ENCODE measurements around the gene ABCC8. TPM values are rescaled to one million over a fixed set of nuclear protein-coding genes. Genes with fewer than 3 reads are reported as not detected.

The ABCC8 gene
- polyA plus RNA-seq, 3 donors = not detected

DNA sequence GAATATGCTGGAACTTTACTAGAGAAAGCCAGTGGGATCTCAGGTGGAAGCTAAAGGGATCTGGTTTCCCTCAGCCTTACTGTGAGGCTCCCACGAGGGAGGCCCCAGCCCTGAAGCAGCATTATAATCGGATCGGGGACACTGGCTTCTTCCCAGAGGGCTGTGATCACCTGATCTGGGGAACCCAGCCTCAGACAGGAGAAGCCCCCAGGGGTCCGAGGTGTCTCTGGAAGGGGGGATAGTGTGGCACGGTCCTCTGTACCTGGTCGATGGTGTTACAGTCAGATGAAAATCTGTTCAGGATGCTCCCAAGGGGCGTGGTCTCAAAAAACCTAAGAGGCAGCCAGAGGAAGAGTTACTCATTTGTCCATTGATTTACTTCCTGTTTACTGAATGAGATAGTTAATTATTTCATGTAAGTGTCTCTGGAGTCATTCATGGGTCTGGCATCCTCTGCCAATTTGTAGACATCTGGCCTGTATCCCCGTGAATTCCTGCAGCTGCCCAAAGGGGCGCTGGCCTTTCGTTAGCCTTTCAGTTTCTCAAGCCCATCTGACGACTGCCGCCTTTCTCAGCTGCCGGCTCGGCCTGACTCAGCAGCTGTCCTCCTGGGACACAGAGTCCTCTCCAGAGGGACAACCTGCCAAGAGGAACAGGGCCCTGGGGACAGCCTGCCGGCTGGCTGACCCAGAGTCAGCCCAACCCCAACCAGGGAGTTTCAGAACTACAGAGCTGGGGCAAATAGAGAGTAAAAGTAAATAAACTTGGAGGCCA lies 71.2 kb downstream of the ABCC8 start:
- H3K4me1 ChIP-seq (ENCODE audit: control insufficient read depth in 1 of 2, insufficient read depth in 2 of 2, low read length in 2 of 2) = no peaks in the 10 kb centered on the region
- no peak overlapping the region for H3K9ac ChIP-seq (ENCODE audit: insufficient read depth, low read length, poor library complexity, severe bottlenecking)
- H3K27me3 ChIP-seq (ENCODE audit: control insufficient read depth in 2 of 2, insufficient read depth in 2 of 2, low read length in 2 of 2) = no peaks in the 10 kb centered on the region
- H3K79me2 ChIP-seq (ENCODE audit: insufficient read depth, low read length) = no peaks in the 10 kb centered on the region
- H3K9me3 Mint-ChIP-seq = peaks cover 0 to 7% (median 0%) of the 10 kb centered on the region in 7 donors
- H3K36me3 Mint-ChIP-seq = no peaks in the 10 kb centered on the region
- no peak overlapping the region for H3K27ac Mint-ChIP-seq
- no peaks in the 10 kb centered on the region for H3K36me3 ChIP-seq (replicated peaks in 1 of 2; ENCODE audit: control insufficient read depth in 1 of 2, insufficient read depth in 2 of 2, low read length in 2 of 2)
- peaks cover 3% of the 10 kb centered on the region for H3K4me1 Mint-ChIP-seq
- H3K4me3 Mint-ChIP-seq = no peak overlapping the region
- no peak for DNase-seq
- H3K9me3 ChIP-seq (replicated peaks in 1 of 2; ENCODE audit: control insufficient read depth in 1 of 2, insufficient read depth in 1 of 2, low read length in 2 of 2) = no peaks in the 10 kb centered on the region
- intact Hi-C loops (cut with micrococcal nuclease) = no loop called here
- H3K4me2 ChIP-seq (replicated peaks; ENCODE audit: extremely low read depth, low read length, poor library complexity, severe bottlenecking) = no peak overlapping the region
- no peak overlapping the region for H3K4me3 ChIP-seq (replicated peaks in 1 of 3; ENCODE audit: low read depth in 2 of 3, low read length in 3 of 3)
- H2AFZ ChIP-seq (ENCODE audit: insufficient read depth, low read depth, low read length, poor library complexity, severe bottlenecking) = no peak overlapping the region
- no peaks in the 10 kb centered on the region for H4K20me1 ChIP-seq (ENCODE audit: insufficient read depth, low read length)
- no peak for TF ChIP-seq CTCF (IDR thresholded peaks at IDR 0.05)
- no peak overlapping the region for H3K27ac ChIP-seq (ENCODE audit: low read depth in 1 of 2, low read length in 2 of 2)
- peaks cover 0 to 11% (median 1%) of the 10 kb centered on the region in 3 donors for H3K27me3 Mint-ChIP-seq (ENCODE audit: low read depth in 3 of 3)
- 89% methylated on average over 14 of the region's 15 CpGs for WGBS (ENCODE audit: insufficient coverage)

DNA sequence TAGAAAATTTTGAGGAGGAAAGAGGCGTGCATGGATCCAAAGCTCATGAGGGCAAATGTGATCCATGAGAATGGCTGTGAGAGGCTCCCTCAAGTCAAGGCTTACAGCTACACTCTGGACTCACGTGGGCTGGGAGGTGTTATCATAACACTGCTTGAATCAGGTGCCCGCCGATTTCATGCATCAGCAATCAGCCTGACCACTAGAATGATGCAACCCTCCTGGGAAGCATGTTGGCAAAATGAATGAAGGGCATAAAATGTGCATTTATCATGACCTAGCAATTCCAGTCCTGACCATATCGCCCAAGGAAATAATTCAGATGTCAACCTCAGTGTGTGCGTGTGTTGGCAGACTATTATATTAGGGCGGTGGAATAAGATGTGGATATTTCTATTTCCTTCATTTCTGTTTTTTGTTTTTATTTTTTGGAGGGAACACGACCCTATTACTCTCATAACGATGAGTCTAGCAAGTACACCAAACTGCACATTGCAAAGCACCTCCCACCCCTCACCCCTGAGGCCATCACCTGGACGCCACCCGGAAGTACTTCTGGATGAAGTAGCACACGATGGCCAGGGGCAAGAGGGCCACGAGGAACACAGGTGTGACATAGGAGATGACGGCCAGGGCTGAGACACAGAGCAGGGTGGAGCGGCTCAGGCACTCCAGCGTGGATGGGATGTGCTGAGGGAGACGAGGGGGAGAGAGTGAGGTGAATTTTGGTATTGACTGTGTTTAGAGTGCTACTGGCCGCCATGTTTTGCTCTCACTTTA lies 72.5 kb downstream of the ABCC8 start:
- Histone ChIP-seq H3K79me2 (ENCODE audit: insufficient read depth, low read length) (no peaks in the 10 kb centered on the region), H3K9ac (ENCODE audit: insufficient read depth, low read length, poor library complexity, severe bottlenecking) (no peak overlapping the region), H3K27me3 (ENCODE audit: control insufficient read depth in 2 of 2, insufficient read depth in 2 of 2, low read length in 2 of 2) (no peaks in the 10 kb centered on the region), H3K36me3 (replicated peaks in 1 of 2; ENCODE audit: control insufficient read depth in 1 of 2, insufficient read depth in 2 of 2, low read length in 2 of 2) (no peaks in the 10 kb centered on the region), H3K4me1 (ENCODE audit: control insufficient read depth in 1 of 2, insufficient read depth in 2 of 2, low read length in 2 of 2) (no peaks in the 10 kb centered on the region), H3K4me3 (replicated peaks in 1 of 3; ENCODE audit: low read depth in 2 of 3, low read length in 3 of 3) (no peak overlapping the region), H2AFZ (ENCODE audit: insufficient read depth, low read depth, low read length, poor library complexity, severe bottlenecking) (no peak overlapping the region), H3K9me3 (replicated peaks in 1 of 2; ENCODE audit: control insufficient read depth in 1 of 2, insufficient read depth in 1 of 2, low read length in 2 of 2) (no peaks in the 10 kb centered on the region), H3K27ac (ENCODE audit: low read depth in 1 of 2, low read length in 2 of 2) (no peak overlapping the region), H4K20me1 (ENCODE audit: insufficient read depth, low read length) (no peaks in the 10 kb centered on the region), H3K4me2 (replicated peaks; ENCODE audit: extremely low read depth, low read length, poor library complexity, severe bottlenecking) (no peak overlapping the region)
- TF ChIP-seq CTCF (IDR thresholded peaks at IDR 0.05) = no peak
- peaks cover 3% of the 10 kb centered on the region for H3K4me1 Mint-ChIP-seq
- no peaks in the 10 kb centered on the region for H3K36me3 Mint-ChIP-seq
- WGBS (ENCODE audit: insufficient coverage) = 94% methylated on average over 6 of the region's 18 CpGs
- intact Hi-C loops (cut with micrococcal nuclease) = no loop called here
- no peak overlapping the region for H3K27ac Mint-ChIP-seq
- H3K27me3 Mint-ChIP-seq (ENCODE audit: low read depth in 3 of 3) = peaks cover 0 to 13% (median 1%) of the 10 kb centered on the region in 3 donors
- no peak for DNase-seq
- peaks cover 0 to 7% (median 0%) of the 10 kb centered on the region in 7 donors for H3K9me3 Mint-ChIP-seq
- H3K4me3 Mint-ChIP-seq = no peak overlapping the region

All from CD14-positive monocyte (primary cell).